ENCODE data around the gene GALR3.

GRCh38 chr22:37796079-37796478 is 27.1 kb upstream of the GALR3 start:
- TF ChIP-seq CTCF (IDR thresholded peaks at IDR 0.05; ENCODE audit: poor library complexity) (no peak), EZH2 (IDR thresholded peaks at IDR 0.05; ENCODE audit: borderline replicate concordance) (no peak), EZH2phosphoT487 (IDR thresholded peaks at IDR 0.05; ENCODE audit: low read depth, severe bottlenecking, unreplicated experiment) (no peak)
